Vagina (tissue), 2 donors: Measurements from ENCODE around the gene CRAMP1.

Experiments used
- CTCF ChIP-seq, 3 experiments: fragments of 450-650 bp in 2 of 3; fragments of 200-600 bp in 1 of 3; sonication (generic) in 1 of 3; IDR thresholded peaks; one replicate each; pipeline ENCODE4 v1.5.1; 2017 to 2019; ENCODE audit warnings: antibody characterized with exemption in 3 of 3, mild to moderate bottlenecking in 2 of 3, moderate library complexity in 2 of 3
- POLR2A ChIP-seq, 2 donors: fragments of 450-650 bp; IDR thresholded peaks; one replicate each; pipeline ENCODE4 v1.6.1; 2017; ENCODE audit warnings: antibody characterized with exemption in 2 of 2, mild to moderate bottlenecking in 2 of 2, moderate library complexity in 2 of 2

GRCh38 chr16:1601489-1601888 lies 10.7 kb upstream of the CRAMP1 start:
- TF ChIP-seq POLR2A (IDR thresholded peaks at IDR 0.05) (no peak), CTCF (IDR thresholded peaks at IDR 0.05) (no peak)
